Fibroblast of lung (primary cell): ENCODE results near the gene AMBRA1. TPM values are rescaled to one million over a fixed set of nuclear protein-coding genes. Genes with fewer than 3 reads are reported as not detected.

Source experiments
- DNase-seq, 2 donors: peaks; one replicate each; pipeline versions ENCODE4 v3.0.0 to v3.0.0-alpha.2; 2010; ENCODE audit warnings: low read depth in 2 of 2
- H2AFZ ChIP-seq: 2 replicates; pipeline ENCODE4 v1.5.1; 2012; ENCODE audit warnings: low read length, control low read depth, inconsistent platforms
- H3K27ac ChIP-seq: 2 replicates; pipeline ENCODE4 v1.5.1; 2011; ENCODE audit warnings: low read length, control low read depth; ENCODE audit not compliant: insufficient read depth
- H3K27me3 ChIP-seq: 2 replicates; pipeline ENCODE4 v1.5.1; 2011; ENCODE audit warnings: mild to moderate bottlenecking, low read length; ENCODE audit not compliant: control insufficient read depth, insufficient read depth
- H3K36me3 ChIP-seq: 2 replicates; pipeline ENCODE4 v1.5.1; 2011; ENCODE audit warnings: low read length; ENCODE audit not compliant: control insufficient read depth, insufficient read depth
- H3K4me1 ChIP-seq: 2 replicates; pipeline ENCODE4 v1.5.1; 2011; ENCODE audit warnings: low read length; ENCODE audit not compliant: control insufficient read depth, insufficient read depth; ENCODE audit errors: extremely low read depth
- H3K4me2 ChIP-seq: 2 replicates; pipeline ENCODE4 v1.5.1; 2011; ENCODE audit warnings: low read length, control low read depth; ENCODE audit not compliant: insufficient read depth; ENCODE audit errors: extremely low read depth
- H3K4me3 ChIP-seq, 4 experiments: fragments of 200-600 bp in 1 of 4; sonication (generic) in 1 of 4; replicated peaks in 1 of 4; 2 replicates each; pipeline ENCODE4 v1.5.1; 2011 to 2016; ENCODE audit warnings: low read length in 4 of 4, low read depth in 3 of 4, mild to moderate bottlenecking in 3 of 4, control low read depth in 2 of 4, inconsistent platforms in 1 of 4, mixed read lengths in 1 of 4; ENCODE audit not compliant: insufficient read depth in 1 of 4; ENCODE audit errors: control extremely low read depth in 1 of 4
- H3K79me2 ChIP-seq: 2 replicates; pipeline ENCODE4 v1.5.1; 2012; ENCODE audit warnings: mild to moderate bottlenecking, low read length, inconsistent platforms; ENCODE audit not compliant: control insufficient read depth, insufficient read depth
- H3K9ac ChIP-seq: 2 replicates; pipeline ENCODE4 v1.5.1; 2011; ENCODE audit warnings: mild to moderate bottlenecking, low read length, control low read depth; ENCODE audit not compliant: insufficient read depth
- H3K9me3 ChIP-seq: 2 replicates; pipeline ENCODE4 v1.5.1; 2012; ENCODE audit warnings: low read depth, low read length; ENCODE audit not compliant: control insufficient read depth, insufficient read depth
- H4K20me1 ChIP-seq: 2 replicates; pipeline ENCODE4 v1.5.1; 2011; ENCODE audit warnings: low read length; ENCODE audit not compliant: control insufficient read depth, insufficient read depth; ENCODE audit errors: extremely low read depth
- CTCF ChIP-seq, 2 donors: IDR thresholded peaks in 1 of 2; conservative IDR thresholded peaks in 1 of 2; 1 replicate in 1 of 2; 2 replicates in 1 of 2; pipeline ENCODE4 v1.5.1; 2011 to 2012; ENCODE audit warnings: low read length in 2 of 2, control low read depth in 1 of 2, inconsistent platforms in 1 of 2, low read depth in 1 of 2, mild to moderate bottlenecking in 1 of 2
- EZH2 ChIP-seq: IDR thresholded peaks from 2 replicates; pipeline ENCODE4 v1.5.1; 2012; ENCODE audit warnings: low read length, control low read depth, mild to moderate bottlenecking; ENCODE audit errors: missing control alignments
- polyA plus RNA-seq, 2 donors: library from polyadenylated mRNA; depleted of rRNA in 1 of 2; stranded (reverse) in 1 of 2; unstranded in 1 of 2; fragments of >200 nt; gene quantifications; 2 replicates each; pipeline ENCODE4 v1.2.1, GENCODE V29; 2011 to 2012; ENCODE audit warnings: missing spikeins in 1 of 2
- total RNA-seq: library from RNA; depleted of rRNA; stranded (reverse); fragments of >200 nt; gene quantifications from 2 replicates; pipeline ENCODE4 v1.2.1, GENCODE V29; 2014

AMBRA1 gene
- total and polyA plus RNA-seq, 2 donors (not counting 1 experiment from before 2014, with no cell fraction given), result 8.3 to 23.3 TPM

GRCh38 chr11:46485856-46486443, 107.9 kb downstream of the AMBRA1 start:
- Histone ChIP-seq H3K4me1 (no peaks in the 10 kb centered on the region), H2AFZ (no peak overlapping the region), H3K27me3 (no peaks in the 10 kb centered on the region), H3K36me3 (peaks cover 1% of the 10 kb centered on the region), H3K4me2 (no peak overlapping the region), H3K9ac (no peak overlapping the region), H4K20me1 (no peaks in the 10 kb centered on the region), H3K9me3 (no peaks in the 10 kb centered on the region), H3K79me2 (no peaks in the 10 kb centered on the region), H3K27ac (no peak overlapping the region), H3K4me3 (no peak overlapping the region)
- no peak for DNase-seq
- no peak for TF ChIP-seq CTCF (conservative IDR thresholded peaks at IDR 0.05 in 1 of 2, IDR thresholded peaks at IDR 0.05 in 1 of 2; ENCODE audit: low read depth in 1 of 2, low read length in 2 of 2)
- no peak for TF ChIP-seq EZH2

- H3K27me3 ChIP-seq, result no peaks in the 10 kb centered on the region
- H3K79me2 ChIP-seq, result no peaks in the 10 kb centered on the region
- H3K4me3 ChIP-seq, result no peak overlapping the region
- DNase-seq, result no peak
- TF ChIP-seq CTCF (conservative IDR thresholded peaks at IDR 0.05 in 1 of 2, IDR thresholded peaks at IDR 0.05 in 1 of 2; ENCODE audit: low read depth in 1 of 2, low read length in 2 of 2), result no peak
- TF ChIP-seq EZH2, result no peak
- H3K4me2 ChIP-seq, result no peak overlapping the region
- no peak overlapping the region for H3K9ac ChIP-seq
- no peak overlapping the region for H3K27ac ChIP-seq
- no peak overlapping the region for H2AFZ ChIP-seq
- H3K36me3 ChIP-seq, result peaks cover 1% of the 10 kb centered on the region
- H3K9me3 ChIP-seq, result no peaks in the 10 kb centered on the region
- no peaks in the 10 kb centered on the region for H4K20me1 ChIP-seq
- H3K4me1 ChIP-seq, result no peaks in the 10 kb centered on the region
These were observed 109.7 kb downstream of the AMBRA1 start for GRCh38 chr11:46484101-46484500.

- no peak overlapping the region for H2AFZ ChIP-seq
- TF ChIP-seq CTCF (conservative IDR thresholded peaks at IDR 0.05 in 1 of 2, IDR thresholded peaks at IDR 0.05 in 1 of 2; ENCODE audit: low read depth in 1 of 2, low read length in 2 of 2), result no peak
- no peak for TF ChIP-seq EZH2
- no peak overlapping the region for H3K27ac ChIP-seq
- no peak overlapping the region for H3K4me3 ChIP-seq
- no peaks in the 10 kb centered on the region for H3K27me3 ChIP-seq
- no peaks in the 10 kb centered on the region for H3K9me3 ChIP-seq
- DNase-seq, result no peak
- no peaks in the 10 kb centered on the region for H3K36me3 ChIP-seq
- H3K4me1 ChIP-seq, result no peaks in the 10 kb centered on the region
- no peak overlapping the region for H3K4me2 ChIP-seq
- no peaks in the 10 kb centered on the region for H3K79me2 ChIP-seq
- H4K20me1 ChIP-seq, result no peaks in the 10 kb centered on the region
- H3K9ac ChIP-seq, result no peak overlapping the region
These were observed 112.9 kb downstream of the AMBRA1 start for GRCh38 chr11:46480909-46481308.
